Endothelial cell of umbilical vein (primary cell): ENCODE results near the gene TSPAN17. TPM values are rescaled to one million over a fixed set of nuclear protein-coding genes. Genes with fewer than 3 reads are reported as not detected.

Experiments
- BruUV-seq: library from RNA; stranded (reverse); fragments of 400-500 nt; replicated peaks from 2 replicates; lab custom pipeline; 2021; lab: Mats Ljungman, UMichigan
- CTCF ChIA-PET: fragments of 300-600, 350-600 bp; sonication (Branson Sonifier 250); formaldehyde crosslinking; loops from one replicate; lab custom pipeline; 2021; ENCODE audit warnings: antibody characterized with exemption, inconsistent platforms; lab: Charles Lee
- POLR2A ChIA-PET: fragments of 300-600, 350-600 bp; sonication (Branson Sonifier 250); formaldehyde crosslinking; loops from one replicate; lab custom pipeline; 2021; ENCODE audit warnings: antibody characterized with exemption, inconsistent platforms; lab: Charles Lee
- DNase-seq: peaks from one replicate; pipeline ENCODE4 v3.0.0-alpha.2; 2011; ENCODE audit warnings: low read depth, low spot score
- FAIRE-seq: peaks from 2 replicates; lab custom pipeline; 2011; peaks lifted over from hg19 to GRCh38; lab: Jason Lieb, UNC
- H2AFZ ChIP-seq: 2 replicates; pipeline ENCODE4 v1.6.0; 2012; ENCODE audit warnings: low read depth, low read length, control low read depth, inconsistent platforms
- H3K27ac ChIP-seq: 2 replicates; pipeline ENCODE4 v1.5.1; 2011; ENCODE audit warnings: low read depth, mild to moderate bottlenecking, control low read depth, low read length, moderate library complexity; ENCODE audit not compliant: insufficient read depth
- H3K27me3 ChIP-seq, 2 experiments: 2 replicates each; pipeline versions ENCODE4 v1.6.0 to v1.6.1; 2011; ENCODE audit warnings: low read length in 2 of 2, mixed read lengths in 1 of 2; ENCODE audit not compliant: control insufficient read depth in 2 of 2, insufficient read depth in 2 of 2
- H3K36me3 ChIP-seq, 2 experiments: 2 replicates in 1 of 2; 3 replicates in 1 of 2; pipeline ENCODE4 v1.5.1; 2011; ENCODE audit warnings: low read length in 2 of 2, mild to moderate bottlenecking in 1 of 2, moderate library complexity in 1 of 2; ENCODE audit not compliant: control insufficient read depth in 2 of 2, insufficient read depth in 2 of 2; ENCODE audit errors: extremely low read depth in 1 of 2
- H3K4me1 ChIP-seq: 3 replicates; pipeline ENCODE4 v1.5.1; 2011; ENCODE audit warnings: mild to moderate bottlenecking, low read length; ENCODE audit not compliant: control insufficient read depth, insufficient read depth; ENCODE audit errors: extremely low read depth
- H3K4me2 ChIP-seq: 2 replicates; pipeline ENCODE4 v1.6.1; 2011; ENCODE audit warnings: low read length, control low read depth, mixed read lengths; ENCODE audit not compliant: insufficient read depth
- H3K4me3 ChIP-seq, 3 experiments: fragments of 200-600 bp in 1 of 3; sonication (generic), shearing (Covaris generic) in 1 of 3; replicated peaks in 1 of 3; 2 replicates each; pipeline ENCODE4 v1.5.1; 2011 to 2016; ENCODE audit warnings: control low read depth in 3 of 3, low read length in 3 of 3, mild to moderate bottlenecking in 2 of 3, inconsistent platforms in 1 of 3, low read depth in 1 of 3, moderate library complexity in 1 of 3; ENCODE audit not compliant: insufficient read depth in 1 of 3
- H3K79me2 ChIP-seq: 2 replicates; pipeline ENCODE4 v1.6.0; 2012; ENCODE audit warnings: low read length, inconsistent platforms; ENCODE audit not compliant: control insufficient read depth, insufficient read depth
- H3K9ac ChIP-seq: replicated peaks from 2 replicates; pipeline ENCODE3; 2011; ENCODE audit warnings: low read length, control low read depth; ENCODE audit not compliant: insufficient read depth; ENCODE audit errors: extremely low read depth
- H3K9me1 ChIP-seq: replicated peaks from 3 replicates; pipeline ENCODE4 v1.6.0; 2011; ENCODE audit warnings: mild to moderate bottlenecking, low read length; ENCODE audit not compliant: control insufficient read depth, insufficient read depth; ENCODE audit errors: extremely low read depth
- H3K9me3 ChIP-seq: replicated peaks from 2 replicates; pipeline ENCODE4 v1.5.1; 2012; ENCODE audit warnings: low read length, inconsistent platforms; ENCODE audit not compliant: control insufficient read depth, insufficient read depth
- H4K20me1 ChIP-seq: replicated peaks from 2 replicates; pipeline ENCODE3; 2011; ENCODE audit warnings: mild to moderate bottlenecking, low read length; ENCODE audit not compliant: control insufficient read depth, insufficient read depth; ENCODE audit errors: extremely low read depth
- CTCF ChIP-seq, 2 donors: IDR thresholded peaks; 1 replicate in 1 of 2; 2 replicates in 1 of 2; pipeline ENCODE4 v1.5.1; 2011; ENCODE audit warnings: low read length in 2 of 2, mild to moderate bottlenecking in 2 of 2, moderate library complexity in 2 of 2, control low read depth in 1 of 2, inconsistent platforms in 1 of 2, low read depth in 1 of 2; ENCODE audit not compliant: insufficient read depth in 1 of 2; ENCODE audit errors: extremely low read depth in 1 of 2
- EZH2 ChIP-seq: IDR thresholded peaks from 2 replicates; pipeline ENCODE4 v1.6.1; 2012; ENCODE audit warnings: borderline replicate concordance, low read depth, mild to moderate bottlenecking, moderate library complexity, low read length, inconsistent platforms; ENCODE audit not compliant: severe bottlenecking
- FOS ChIP-seq: IDR thresholded peaks from 2 replicates; pipeline ENCODE4 v1.6.1; 2011; ENCODE audit warnings: mild to moderate bottlenecking, low read length, moderate library complexity, borderline replicate concordance; ENCODE audit not compliant: insufficient read depth
- GATA2 ChIP-seq: IDR thresholded peaks from 2 replicates; pipeline ENCODE4 v1.7.0; 2011; ENCODE audit warnings: low read depth, mild to moderate bottlenecking, moderate library complexity, mixed read lengths, low read length; ENCODE audit not compliant: insufficient read length, insufficient read depth
- JUN ChIP-seq: IDR thresholded peaks from 2 replicates; pipeline ENCODE4 v1.6.1; 2011; ENCODE audit warnings: borderline replicate concordance, low read depth; ENCODE audit not compliant: insufficient read length, insufficient read depth
- MAX ChIP-seq: IDR thresholded peaks from 2 replicates; pipeline ENCODE4 v1.6.1; 2011; ENCODE audit not compliant: insufficient read depth, insufficient read length
- MYC ChIP-seq: IDR thresholded peaks from one replicate; pipeline ENCODE4 v1.6.1; 2011; ENCODE audit warnings: mild to moderate bottlenecking, low read depth, low read length
- POLR2A ChIP-seq: IDR thresholded peaks from 2 replicates; pipeline ENCODE4 v1.6.1; 2012; ENCODE audit warnings: low read depth, mild to moderate bottlenecking, control low read depth, low read length
- POLR2AphosphoS5 ChIP-seq: IDR thresholded peaks from 2 replicates; pipeline ENCODE4 v1.6.1; 2012; ENCODE audit warnings: low read depth, mild to moderate bottlenecking, control low read depth, low read length, moderate library complexity; ENCODE audit not compliant: insufficient read depth
- dilution Hi-C: fragments of 300-500 bp; cut with MboI; formaldehyde crosslinking; loops from one replicate; pipeline ENCODE4 v1.15.0; 2019; ENCODE audit warnings: low sequenced_read_pairs; ENCODE audit not compliant: extremely low pct_ligation_motif_present
- intact Hi-C: fragments of 100-400 bp; cut with micrococcal nuclease; formaldehyde crosslinking; loops from one replicate; pipeline ENCODE4 v1.10.0; 2022
- polyA plus RNA-seq, 4 experiments: library from polyadenylated mRNA; depleted of rRNA in 3 of 4; stranded (reverse) in 3 of 4; unstranded in 1 of 4; fragments of >200 nt; gene quantifications; 2 replicates each; pipeline versions ENCODE4 v1.2.1 to v1.2.3, GENCODE V29; 2011 to 2012; ENCODE audit warnings: missing spikeins in 1 of 4
- total RNA-seq: library from RNA; stranded (reverse); gene quantifications from 2 replicates; pipeline ENCODE4 v1.2.3, GENCODE V29; 2021

Gene TSPAN17
- total and polyA plus RNA-seq, 2 donors (not counting 3 experiments of a cell fraction or from before 2014, with no cell fraction given): 55.9 to 73.3 TPM

GRCh38 chr5:176646049-176646706 lies 1.1 kb upstream of the TSPAN17 start:
- dilution Hi-C loops (no loop called here), intact Hi-C loops (loop anchor here (1.0 to 2.0 kb wide), 2 partner anchors 16 to 27 kb away; partner anchors contain the start of genes EIF4E1B and SNCB)
- Histone ChIP-seq H3K4me1 (peaks cover 12% of the 10 kb centered on the region), H4K20me1 (no peaks in the 10 kb centered on the region), H3K9me3 (no peaks in the 10 kb centered on the region), H3K27me3 (no peaks in the 10 kb centered on the region), H3K4me3 (no peak overlapping the region), H3K36me3 (no peaks in the 10 kb centered on the region), H3K9ac (no peak overlapping the region), H3K27ac (no peak overlapping the region), H2AFZ (peak overlapping the region; percentile 62), H3K4me2 (no peak overlapping the region), H3K79me2 (peaks cover 9% of the 10 kb centered on the region), H3K9me1 (no peaks in the 10 kb centered on the region)
- ChIA-PET CTCF (interaction anchor here (1.2 to 2.4 kb wide), 9 partner anchors 12 to 916 kb away, joined by 4 to 20 read pairs (median 6); partner anchors contain the start of genes EIF4E1B and SNCB), POLR2A (interaction anchor here (0.6 to 0.9 kb wide), 2 partner anchors 11 to 109 kb away, joined by 4 read pairs; partner anchors contain the start of gene RNF44)
- DNase-seq (no peak), FAIRE-seq (no peak)
- no TSS peak for BruUV-seq
- TF ChIP-seq MAX: no peak
- TF ChIP-seq FOS: no peak
- TF ChIP-seq POLR2AphosphoS5: no peak
- TF ChIP-seq GATA2: no peak
- TF ChIP-seq EZH2: no peak
- TF ChIP-seq MYC: no peak
- no peak for TF ChIP-seq JUN
- TF ChIP-seq CTCF (IDR thresholded peaks at IDR 0.05; ENCODE audit: extremely low read depth in 1 of 2, insufficient read depth in 1 of 2, low read depth in 1 of 2, low read length in 2 of 2): no peak
- TF ChIP-seq POLR2A: no peak
